Measurements from ENCODE around the gene GCNA. TPM values are rescaled to one million over a fixed set of nuclear protein-coding genes. Genes with fewer than 3 reads are reported as not detected.
"Not testable (repeated sequence)": the region's sequence is repeated elsewhere in the genome, so short reads cannot be mapped to it uniquely, and the experiment has no call there.

GCNA gene
- total and polyA plus RNA-seq, 12 donors = 0.53 to 2.7 (median 1.4) TPM

GRCh38 chrX:71661919-71662318, 83.7 kb downstream of the GCNA start:
- no peak for TF ChIP-seq CTCF (IDR thresholded peaks at IDR 0.05)
- WGBS, 2 donors = 86% methylated on average over 12 of the region's 12 CpGs
- no peak for ATAC-seq
- H3K27me3 ChIP-seq = no peaks in the 10 kb centered on the region
- no peaks in the 10 kb centered on the region for H3K9me3 ChIP-seq
- no peaks in the 10 kb centered on the region for H3K4me1 ChIP-seq
- no peak overlapping the region for H3K4me3 ChIP-seq
- intact Hi-C loops (cut with DNase I) = no loop called here
- H3K27ac ChIP-seq = no peak overlapping the region
- DNase-seq = no peak
- no peaks in the 10 kb centered on the region for H3K36me3 ChIP-seq

GRCh38 chrX:71662654-71663053, 84.4 kb downstream of the GCNA start:
- H3K36me3 ChIP-seq; H3K27ac ChIP-seq; H3K4me1 ChIP-seq; ATAC-seq; H3K27me3 ChIP-seq; intact Hi-C loops (cut with DNase I); H3K4me3 ChIP-seq; H3K9me3 ChIP-seq; DNase-seq: not testable (repeated sequence)
- WGBS, 2 donors = 71 to 81% methylated on average over 11 of the region's 11 CpGs

Other genes with a start within 250 kb of the GCNA start
- 10 to 100 TPM; 16.1 to 27.1 (median 21.6) TPM for gene TAF1, start 212.1 kb upstream of the GCNA start, total RNA-seq
- 1 to 10 TPM; 6.0 to 8.7 TPM for gene TAF1, start 212.1 kb upstream of the GCNA start, polyA plus RNA-seq
- 10 to 100 TPM; 58.8 to 92.1 (median 80.3) TPM for gene OGT, start 45.3 kb upstream of the GCNA start, total RNA-seq
- gene OGT, start 45.3 kb upstream of the GCNA start, polyA plus RNA-seq = 10 to 100 TPM; 16.1 to 73.7 TPM
- gene CXCR3, start 40.1 kb downstream of the GCNA start, total RNA-seq = 1 to 10 TPM in 1 of 10 donors, under 1 TPM in 3, not detected in 6; 0.17 to 2.7 (median 0.38) TPM
- gene CXCR3, start 40.1 kb downstream of the GCNA start, polyA plus RNA-seq = under 1 TPM; 0.10 to 0.15 TPM
- not detected for gene CXorf49, start 139.8 kb downstream of the GCNA start, total RNA-seq
- gene CXorf49, start 139.8 kb downstream of the GCNA start, polyA plus RNA-seq = not detected
- not detected for gene CXorf49B, start 184.9 kb downstream of the GCNA start, total RNA-seq
- not detected for gene CXorf49B, start 184.9 kb downstream of the GCNA start, polyA plus RNA-seq